HG03139 (cell line): ENCODE results near the gene HMCN1.
"Not testable (repeated sequence)": the region's sequence is repeated elsewhere in the genome, so short reads cannot be mapped to it uniquely, and the experiment has no call there.

ENCODE experiments used
- ATAC-seq: cut with Tn5 transposase; IDR thresholded peaks from one replicate; pipeline ENCODE4 v1.9.1; 2021; ENCODE audit not compliant: unreplicated experiment

HMCN1 gene

DNA sequence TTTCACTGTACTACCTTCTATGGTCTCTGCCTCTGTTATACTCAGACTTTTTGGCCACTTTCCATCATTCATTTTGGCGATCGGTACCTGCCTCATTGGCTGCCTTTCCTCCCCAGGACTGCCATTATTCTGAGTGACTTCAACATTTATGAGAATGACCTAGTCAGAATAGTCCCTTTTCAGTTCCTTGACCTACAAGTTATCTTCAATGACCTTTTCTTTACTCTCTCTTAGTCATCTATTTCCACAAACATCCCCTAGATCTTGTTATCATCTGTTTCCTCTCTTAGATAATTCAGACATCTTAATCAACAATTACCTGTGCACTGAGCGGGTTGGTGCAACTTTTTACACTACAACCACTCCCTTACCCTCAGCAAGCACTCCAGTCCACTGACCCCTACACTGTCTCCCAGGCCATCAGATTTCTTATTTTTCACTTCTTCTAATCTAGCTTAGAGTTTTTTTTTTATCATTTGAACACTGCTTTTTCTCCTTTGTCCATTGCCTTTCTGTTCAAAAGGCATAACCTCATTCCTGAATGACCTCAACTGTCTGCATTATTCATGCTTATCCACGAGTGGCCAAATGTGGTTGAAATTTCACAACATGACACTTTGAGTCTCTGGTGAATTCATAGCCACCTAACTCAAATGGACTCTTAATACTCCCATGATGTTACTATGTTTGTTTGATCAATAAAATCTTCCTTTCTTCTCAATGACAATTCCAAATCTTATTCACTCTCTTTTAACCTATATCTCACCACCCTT lies 112.7 kb downstream of the HMCN1 start:
- ATAC-seq: no peak

DNA sequence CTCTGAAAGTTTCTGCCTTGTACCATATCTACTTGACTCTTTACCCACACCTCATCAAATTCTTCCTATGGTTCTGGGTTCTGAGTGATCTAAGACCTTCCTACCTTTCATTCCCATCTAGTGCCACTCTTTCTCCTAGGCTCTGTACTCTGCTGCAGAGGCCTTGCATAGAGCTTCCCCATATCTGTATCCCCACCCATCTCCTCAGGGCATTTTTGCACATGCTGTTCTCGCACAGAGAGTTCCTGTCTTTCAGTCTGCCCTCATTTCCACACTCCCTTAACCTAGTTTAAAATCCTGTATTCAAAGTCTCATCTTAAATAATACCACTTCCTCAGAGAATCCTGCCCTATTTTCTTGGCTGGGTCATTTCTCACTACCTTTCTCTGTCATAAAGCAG lies 114.8 kb downstream of the HMCN1 start:
- no peak for ATAC-seq

DNA sequence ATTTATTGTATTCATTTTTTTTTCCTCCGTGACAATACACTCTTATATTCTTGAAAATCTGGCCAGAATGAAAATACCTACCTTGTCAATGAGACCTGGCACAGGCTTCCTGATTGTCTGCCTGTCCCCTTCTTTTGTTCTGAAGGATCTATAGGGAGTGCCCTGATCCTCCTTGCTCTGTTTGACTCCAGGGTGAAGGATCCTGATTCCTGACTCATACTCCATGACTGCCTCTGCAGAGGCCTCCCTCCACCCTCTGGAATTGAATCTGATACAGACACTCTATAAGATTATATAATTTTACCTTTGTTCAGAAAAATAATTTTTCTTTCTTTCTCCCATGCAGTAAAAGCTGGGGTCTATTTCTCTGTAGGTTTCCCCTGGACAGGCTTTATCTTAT lies 116.2 kb downstream of the HMCN1 start:
- no peak for ATAC-seq

DNA sequence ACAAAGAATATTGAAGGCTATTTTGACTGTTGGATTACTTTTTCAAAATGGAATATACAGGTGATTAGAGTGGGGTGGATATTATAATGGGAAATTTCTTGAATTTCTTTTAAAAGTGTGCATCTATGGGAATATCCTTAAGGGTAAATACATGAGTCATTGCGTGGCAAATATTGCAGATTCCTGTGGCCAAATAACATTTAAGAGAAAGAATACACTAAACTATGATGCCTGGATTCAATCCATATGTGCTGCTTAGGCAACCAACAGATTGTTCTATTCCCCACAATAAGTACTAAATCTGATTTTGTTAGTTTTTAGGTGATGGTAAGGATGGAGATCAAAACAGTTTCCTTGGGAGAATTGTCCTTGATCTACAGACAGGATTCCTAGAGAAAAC lies 119.5 kb downstream of the HMCN1 start:
- ATAC-seq: no peak

DNA sequence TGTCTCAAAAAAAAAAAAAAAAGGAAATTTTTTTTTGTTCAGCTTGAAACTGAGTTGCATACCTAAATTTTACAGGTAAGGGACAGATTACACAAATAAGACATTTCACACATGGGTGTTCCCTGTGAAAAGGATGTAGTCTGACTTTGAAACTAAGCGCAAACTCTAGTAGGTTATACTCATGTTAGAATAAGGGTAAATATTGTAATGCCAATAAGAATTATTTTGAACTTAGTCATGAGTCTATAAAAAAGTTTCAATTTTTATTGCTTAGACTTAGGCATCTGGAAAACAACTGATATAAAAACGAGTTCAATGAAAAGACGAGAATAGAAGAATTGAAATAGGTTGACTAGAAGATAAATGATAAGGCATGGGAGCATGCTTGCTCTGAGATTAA lies 122.3 kb downstream of the HMCN1 start:
- ATAC-seq: no peak

DNA sequence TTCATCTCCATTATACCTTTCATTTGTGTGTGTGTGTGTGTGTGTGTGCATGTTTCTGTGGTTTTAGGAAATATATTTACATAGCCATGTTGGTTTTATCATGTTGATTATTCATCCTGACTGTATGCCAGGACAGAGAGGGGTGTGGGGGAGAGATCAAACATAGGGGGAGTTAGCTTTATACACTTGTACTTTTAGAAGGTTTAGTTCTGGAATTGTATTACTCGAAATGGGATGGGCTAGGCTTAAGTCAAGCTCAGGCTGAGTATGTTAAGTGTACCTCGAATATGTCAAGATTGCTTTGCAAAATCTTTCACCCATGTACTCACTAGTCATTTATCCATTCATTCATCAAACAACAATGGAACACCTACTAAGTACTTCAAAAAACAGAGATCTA lies 123.3 kb downstream of the HMCN1 start:
- no peak for ATAC-seq

DNA sequence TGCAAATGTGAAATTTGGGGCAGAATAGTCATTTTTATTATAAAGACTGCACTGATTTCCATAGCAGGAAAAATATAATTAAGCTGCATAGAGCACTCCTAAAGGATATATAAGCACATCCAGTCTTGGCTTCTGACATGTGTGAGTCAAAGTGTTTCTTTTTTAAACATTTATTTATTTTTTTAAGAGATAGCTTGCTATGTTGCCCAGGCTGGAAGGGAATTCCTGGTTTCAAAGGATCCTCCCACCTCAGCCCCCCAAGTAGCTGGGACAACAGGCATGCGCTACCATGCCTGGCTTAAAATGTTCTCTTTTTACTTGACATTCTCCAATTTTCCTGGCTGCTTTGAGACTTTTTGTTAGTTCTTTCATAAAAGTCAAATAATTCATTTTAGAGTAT lies 126.1 kb downstream of the HMCN1 start:
- ATAC-seq: no peak

DNA sequence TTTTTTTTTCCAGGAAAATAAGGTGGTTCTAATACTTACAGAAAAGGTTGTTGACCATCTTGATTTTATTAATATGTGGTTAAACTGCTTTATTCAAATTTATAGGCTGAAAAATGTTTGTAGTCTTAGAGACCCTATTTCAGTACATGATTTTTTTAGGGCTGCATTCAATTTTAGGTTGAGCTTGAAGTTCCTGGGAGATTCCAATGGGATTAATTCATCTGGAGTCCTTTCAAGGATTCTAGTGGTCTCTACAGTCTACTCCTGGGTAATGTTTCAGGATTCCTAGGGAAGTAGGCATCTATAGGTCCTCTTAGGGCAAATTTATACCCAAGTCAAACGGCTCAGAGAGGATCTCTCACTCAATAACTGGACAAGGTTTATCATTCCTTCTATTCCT lies 126.7 kb downstream of the HMCN1 start:
- no peak for ATAC-seq

DNA sequence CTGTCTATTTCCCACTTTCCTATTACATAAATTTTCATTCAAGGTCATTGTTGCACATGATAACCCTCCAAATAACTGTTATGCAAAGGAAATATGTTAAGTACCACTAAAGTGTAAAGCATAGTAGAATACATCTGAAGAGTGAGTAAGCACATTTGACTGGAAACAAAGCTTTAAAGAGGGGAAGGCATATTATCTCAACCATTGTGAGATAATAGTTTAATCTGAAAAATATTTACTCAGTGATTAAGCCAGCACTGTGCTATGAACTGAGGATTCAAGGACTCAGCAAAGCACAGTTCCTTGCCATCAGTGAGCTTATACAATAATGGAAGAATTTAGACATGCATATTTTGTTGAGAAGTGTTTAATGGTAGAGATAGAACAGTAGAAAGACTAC lies 127.4 kb downstream of the HMCN1 start:
- no peak for ATAC-seq

DNA sequence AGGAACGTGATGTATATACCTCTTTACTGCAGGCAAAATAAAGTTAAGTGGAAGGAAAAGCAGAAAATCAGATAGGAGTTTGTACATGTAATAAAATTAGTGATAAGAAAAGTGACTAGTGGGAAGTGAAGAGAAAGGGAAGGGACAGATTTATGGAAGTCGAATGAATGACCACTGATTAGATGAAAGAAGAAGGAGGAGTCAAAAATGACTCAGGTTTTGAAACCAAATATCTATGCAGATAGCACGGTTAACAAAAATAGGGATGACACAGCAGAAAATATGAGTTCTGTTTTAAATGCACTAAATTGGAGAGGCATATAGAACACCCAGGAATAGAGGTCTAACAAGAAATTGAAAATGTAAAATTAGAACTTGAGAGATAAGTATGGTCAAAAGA lies 128.0 kb downstream of the HMCN1 start:
- no peak for ATAC-seq

DNA sequence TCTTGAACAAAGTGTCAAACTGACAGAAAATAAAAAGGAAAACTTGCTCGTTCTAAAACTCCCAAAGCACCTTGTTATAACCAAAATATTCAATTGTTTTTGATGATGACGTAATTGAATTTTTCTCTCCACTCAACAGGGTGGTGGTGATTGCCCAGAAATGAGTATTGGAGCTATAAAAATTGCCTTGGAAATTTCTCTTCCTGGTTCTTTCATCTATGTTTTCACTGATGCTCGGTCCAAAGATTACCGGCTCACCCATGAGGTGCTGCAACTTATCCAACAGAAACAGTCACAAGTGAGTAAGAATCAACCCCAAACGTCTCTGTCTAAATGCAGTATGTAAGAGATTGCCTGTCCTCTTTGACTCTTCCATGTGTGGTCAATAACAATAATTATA lies 130.1 kb downstream of the HMCN1 start:
- no peak for ATAC-seq

DNA sequence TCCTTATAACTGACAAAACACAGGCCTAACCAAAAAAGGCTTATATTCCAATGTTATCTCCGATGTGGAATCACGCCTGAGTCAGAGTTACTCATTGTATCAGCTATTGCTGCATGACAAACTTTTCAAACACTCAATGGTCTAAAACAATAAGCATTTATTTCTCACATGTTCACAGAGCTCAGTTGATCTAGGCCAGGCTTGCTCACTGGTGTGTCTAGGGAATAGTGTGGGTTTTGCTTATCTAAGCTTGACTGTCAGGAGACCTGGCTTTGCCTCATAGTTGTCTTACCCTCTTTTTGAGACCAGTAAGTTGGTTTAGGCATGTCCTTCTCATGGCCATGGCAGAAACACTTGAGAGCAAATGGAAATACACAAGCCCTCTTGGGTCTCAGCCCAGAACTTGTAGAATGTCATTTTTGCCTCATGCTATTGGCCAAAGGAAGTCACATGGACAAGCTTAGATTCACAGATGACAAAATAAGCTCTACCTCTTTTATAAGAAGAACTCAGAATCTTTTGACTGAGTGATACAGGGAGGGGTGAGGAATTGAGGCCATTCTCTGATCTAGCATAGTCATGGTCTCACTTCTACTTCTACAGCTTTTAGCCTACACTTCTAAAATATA lies 130.8 kb downstream of the HMCN1 start:
- ATAC-seq: no peak

DNA sequence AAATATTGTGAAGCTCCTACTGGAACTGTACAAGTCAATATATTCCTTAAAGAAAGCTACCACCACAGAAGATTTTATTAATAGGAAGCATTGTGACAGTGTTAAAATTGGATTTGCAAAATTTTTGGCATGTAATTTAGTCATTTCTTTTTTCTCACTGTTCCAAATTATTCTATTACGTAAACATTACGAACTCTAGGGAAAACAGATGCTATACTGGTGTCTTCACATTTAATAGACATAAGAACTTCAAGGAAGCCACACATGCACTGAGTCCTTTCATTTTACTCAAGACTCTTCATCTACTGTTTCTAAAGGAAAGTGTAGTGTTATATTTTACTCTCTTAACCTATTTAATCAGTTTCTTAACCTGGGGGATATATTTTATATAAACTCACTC lies 135.4 kb downstream of the HMCN1 start:
- no peak for ATAC-seq

DNA sequence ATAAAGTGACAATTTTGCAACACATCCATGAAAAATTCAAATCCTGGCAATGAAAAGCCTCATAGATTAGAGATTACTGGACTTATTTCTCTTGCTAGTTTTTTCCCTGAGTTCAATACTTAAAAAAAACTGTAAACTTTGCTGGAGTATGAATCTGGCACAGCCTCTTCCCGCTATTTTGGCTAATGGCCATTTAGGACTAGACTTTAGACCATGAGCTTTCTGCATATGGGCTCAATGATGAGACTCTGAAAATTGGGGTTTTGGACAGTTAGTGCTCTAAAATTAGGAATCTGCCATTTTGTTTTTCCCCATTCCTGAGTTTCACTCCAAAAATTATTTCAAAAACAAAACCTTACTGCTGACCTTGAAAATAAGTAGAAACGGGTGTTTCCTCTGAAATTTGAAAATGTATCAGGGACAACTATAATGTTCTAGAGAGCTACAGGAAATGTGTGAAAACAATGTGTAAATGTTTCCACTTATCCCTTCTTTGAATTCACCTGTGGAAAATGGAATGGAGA lies 137.5 kb downstream of the HMCN1 start:
- ATAC-seq: no peak

DNA sequence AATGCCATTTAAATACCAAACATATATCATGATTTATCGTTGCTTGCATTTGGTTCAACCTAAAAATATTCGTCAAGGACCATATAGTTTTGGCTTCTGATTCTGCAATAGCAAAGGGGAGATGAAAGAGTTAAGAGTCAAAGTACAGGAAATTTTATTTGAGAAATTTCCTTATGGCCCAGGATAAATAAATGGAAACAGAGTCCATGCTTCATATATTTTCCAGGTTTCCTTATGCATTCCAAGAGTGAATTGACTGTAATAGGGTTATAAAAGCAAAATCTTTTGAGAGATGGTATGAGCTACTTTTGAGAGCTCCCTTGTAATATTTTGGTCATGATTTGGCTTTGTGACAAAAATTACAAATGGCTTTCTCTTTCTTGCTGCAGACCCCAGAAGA lies 140.1 kb downstream of the HMCN1 start:
- ATAC-seq: no peak

DNA sequence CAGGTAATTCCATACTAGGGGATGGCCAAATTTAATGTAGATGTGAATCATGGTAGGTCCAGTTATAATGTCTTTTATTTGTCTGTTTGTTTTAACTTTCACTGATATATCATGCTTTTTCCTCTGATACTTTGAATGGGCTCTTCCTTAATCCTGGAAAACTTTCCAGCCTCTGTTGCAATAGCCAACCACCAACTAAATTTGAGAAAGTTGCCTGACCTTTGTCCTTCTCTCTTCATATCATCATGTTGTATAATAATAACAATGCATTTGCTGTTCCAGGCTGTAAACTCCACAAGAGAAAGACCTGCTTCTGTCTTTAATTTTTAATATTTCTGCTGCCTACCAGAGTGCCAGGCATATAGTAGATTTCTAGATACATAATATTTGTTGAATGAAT lies 146.1 kb downstream of the HMCN1 start:
- no peak for ATAC-seq

DNA sequence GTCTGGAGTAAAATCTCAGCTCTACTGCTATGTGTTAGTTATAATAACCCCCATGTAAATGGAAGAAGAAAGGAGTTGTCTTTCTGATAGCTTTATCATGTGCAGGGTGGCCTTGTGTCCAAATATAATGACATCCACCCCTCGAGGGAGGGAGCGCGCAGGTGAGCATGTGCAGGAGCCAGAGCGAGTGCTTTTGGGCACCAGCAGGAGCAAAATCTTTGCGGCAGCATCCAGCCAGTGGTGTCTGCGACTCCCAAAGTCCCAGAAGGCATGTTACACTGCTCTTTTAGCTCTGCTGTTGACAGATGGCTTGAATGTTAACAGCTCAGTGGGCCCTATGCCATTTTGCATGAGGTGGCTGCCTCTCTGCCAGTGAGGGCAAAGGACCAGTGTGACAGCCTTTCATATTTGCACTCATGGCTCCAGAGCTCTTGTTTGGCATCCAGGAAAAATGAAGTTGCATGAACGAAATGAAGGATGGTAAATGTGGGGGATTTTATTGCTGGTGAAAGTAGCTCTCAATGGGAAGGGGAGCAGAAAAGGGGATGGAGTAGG lies 146.7 kb downstream of the HMCN1 start:
- ATAC-seq: no peak

DNA sequence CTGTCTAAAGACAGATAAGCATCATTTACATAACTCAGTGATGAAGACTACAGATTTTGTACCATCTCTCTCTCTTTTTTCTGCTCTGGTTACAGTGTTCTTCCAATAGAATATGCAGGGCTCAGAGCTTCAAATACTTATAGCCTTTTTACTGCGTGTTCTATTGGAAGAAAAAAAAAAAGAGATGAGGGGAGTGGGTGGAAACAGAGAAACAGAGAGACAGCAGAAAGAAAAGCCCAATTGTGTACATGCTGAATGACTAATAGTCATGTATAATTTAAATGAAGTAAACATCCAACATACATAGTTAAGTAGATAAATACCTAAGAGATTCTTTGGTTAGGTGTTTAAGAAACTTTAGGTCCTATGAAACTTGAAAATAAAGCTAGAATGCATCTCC lies 151.9 kb downstream of the HMCN1 start:
- no peak for ATAC-seq

DNA sequence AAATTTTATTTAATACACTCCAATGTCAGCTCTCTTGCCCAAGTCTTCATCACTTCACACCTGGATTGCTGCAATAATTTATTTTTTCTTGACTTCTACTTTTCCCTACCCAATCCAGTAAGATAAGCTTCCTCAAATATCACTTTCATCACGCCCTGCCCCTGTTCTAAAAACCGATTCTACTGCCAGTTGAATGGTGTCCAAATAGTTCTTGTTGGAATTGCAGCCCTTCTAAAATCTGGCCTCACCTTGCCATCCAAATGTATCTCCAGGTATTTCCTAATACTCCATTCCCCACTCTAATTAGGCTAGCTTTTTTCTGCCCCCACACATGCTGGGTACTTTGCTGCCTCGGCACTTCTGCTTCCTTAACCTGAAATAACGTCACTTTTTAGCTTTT lies 152.5 kb downstream of the HMCN1 start:
- ATAC-seq: no peak

DNA sequence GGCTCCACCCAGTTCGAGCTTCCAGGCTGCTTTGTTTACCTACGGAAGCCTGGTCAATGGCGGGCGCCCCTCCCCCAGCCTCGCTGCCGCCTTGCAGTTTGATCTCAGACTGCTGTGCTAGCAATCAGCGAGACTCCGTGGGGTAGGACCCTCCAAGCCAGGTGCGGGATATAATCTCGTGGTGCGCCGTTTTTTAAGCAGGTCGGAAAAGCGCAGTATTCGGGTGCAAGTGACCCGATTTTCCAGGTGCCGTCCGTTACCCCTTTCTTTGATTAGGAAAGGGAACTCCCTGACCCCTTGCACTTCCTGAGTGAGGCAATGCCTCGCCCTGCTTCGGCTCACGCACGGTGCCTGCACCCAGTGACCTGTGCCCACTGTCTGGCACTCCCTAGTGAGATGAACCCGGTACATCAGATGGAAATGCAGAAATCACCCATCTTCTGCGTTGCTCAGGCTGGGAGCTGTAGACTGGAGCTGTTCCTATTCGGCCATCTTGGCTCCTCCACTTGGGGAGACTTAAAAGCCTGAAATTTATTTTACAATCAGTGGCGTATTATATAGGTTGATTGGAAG lies 158.7 kb downstream of the HMCN1 start:
- ATAC-seq: not testable (repeated sequence)

DNA sequence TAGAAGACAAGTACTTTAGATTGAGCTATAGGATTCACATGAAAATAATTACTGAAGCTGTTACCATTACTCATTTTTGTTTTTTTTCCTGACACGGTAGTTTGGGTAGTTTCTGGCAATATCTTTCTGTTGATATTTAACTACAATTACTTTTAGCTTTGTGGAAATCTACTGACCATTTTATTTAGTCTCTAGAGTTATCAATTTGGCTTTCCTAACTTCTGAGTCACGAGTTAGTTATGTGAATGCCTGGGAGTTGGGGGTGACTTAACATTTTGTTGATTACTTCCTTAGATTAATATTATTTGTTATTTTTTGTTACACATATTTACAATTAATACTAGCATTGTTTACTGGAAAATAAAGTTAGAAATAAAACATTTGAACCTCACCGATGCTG lies 160.6 kb downstream of the HMCN1 start:
- ATAC-seq: no peak
